Right kidney (tissue), 9 donors: Measurements from ENCODE around the gene KRT17.

Source experiments
- DNase-seq: peaks from one replicate; pipeline ENCODE4 v3.0.0-alpha.2; 2016
- long read RNA-seq, 8 donors: transcript quantifications; one replicate each; lab custom pipeline, GENCODE V29; 2026

Gene KRT17
- long read RNA-seq, donor 1, partial matches to known transcripts = 0 of 1 reads
- long read RNA-seq, donor 1, other reads (novel, unspliced or antisense) = 0 of 1 reads
- long read RNA-seq, donor 2, partial matches to known transcripts = 0 of 1 reads
- long read RNA-seq, donor 2, other reads (novel, unspliced or antisense) = 0 of 1 reads
- long read RNA-seq, donor 3 = 0 reads
- long read RNA-seq, donor 4, partial matches to known transcripts = 0 of 2 reads
- long read RNA-seq, donor 4, other reads (novel, unspliced or antisense) = 0 of 2 reads
- long read RNA-seq, donor 5 = 0 reads
- long read RNA-seq, donor 6 = 0 reads
- long read RNA-seq, donor 7 = 0 reads
- long read RNA-seq, donor 8 = 0 reads

DNA sequence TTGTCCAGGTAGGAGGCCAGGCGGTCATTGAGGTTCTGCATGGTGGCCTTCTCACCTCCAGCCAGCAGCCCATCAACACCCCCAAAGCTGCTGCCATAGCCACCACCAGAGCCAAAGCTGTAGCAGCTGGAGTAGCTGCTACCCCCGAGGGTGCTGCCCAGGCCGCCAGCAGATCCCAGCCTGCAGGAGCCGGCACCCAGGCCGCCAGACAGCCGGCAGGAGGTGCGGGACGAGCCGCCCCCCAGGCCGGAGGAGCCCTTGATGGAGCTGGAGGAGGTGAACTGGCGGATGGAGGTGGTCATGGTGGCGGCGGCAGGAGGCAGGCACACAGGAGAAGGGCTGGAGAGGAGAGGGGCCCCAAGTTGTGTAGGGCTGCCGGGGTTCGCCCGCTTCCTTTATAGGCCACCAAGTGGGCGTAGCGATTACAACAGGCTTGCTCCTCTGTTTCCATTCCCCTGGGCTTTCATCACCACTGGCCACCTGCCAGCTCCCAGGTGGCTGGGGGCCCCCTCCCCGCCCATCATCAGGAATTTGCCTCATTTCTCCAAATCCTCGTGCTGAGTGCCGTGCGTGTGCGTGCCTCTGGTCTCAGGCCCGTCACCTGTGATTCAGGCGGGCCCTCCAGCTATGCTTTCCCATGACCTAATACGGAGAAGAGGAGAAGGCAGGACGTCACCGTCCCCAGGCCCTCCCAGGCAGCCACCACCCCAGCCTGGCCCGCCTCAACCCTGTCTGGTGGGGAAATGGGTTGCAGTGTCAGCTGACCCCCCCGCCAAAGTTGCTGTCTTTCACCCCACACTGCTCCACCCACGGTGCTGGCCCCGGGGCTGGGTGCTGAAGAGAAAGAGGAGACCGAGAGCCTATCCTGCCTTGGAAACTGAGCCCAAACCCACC is at the start of gene KRT17:
KRT17 (minus strand) TSS at position 368 of the 894 bp plus-strand sequence; CDS start at position 302, 66 bp downstream.
- no peak for DNase-seq

DNA sequence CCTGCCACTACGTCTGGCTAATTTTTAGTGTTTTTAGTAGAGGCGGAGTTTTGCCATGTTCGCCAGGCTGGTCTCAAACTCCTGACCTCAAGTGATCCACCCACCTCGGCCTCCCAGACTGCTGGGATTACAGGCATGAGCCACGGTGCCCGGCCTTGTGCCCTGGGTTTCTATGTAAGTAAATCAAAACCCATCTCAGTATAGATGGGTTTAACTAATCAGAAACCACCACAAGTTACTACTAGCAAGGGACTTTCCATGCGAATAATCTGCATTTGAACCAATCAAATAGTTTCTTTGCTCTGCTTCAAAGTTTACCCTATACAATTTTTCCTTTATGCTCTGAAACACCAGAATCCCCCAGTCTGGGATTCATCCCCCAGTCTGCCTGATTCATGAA is 47.8 kb upstream of the KRT17 start:
- DNase-seq = no peak

DNA sequence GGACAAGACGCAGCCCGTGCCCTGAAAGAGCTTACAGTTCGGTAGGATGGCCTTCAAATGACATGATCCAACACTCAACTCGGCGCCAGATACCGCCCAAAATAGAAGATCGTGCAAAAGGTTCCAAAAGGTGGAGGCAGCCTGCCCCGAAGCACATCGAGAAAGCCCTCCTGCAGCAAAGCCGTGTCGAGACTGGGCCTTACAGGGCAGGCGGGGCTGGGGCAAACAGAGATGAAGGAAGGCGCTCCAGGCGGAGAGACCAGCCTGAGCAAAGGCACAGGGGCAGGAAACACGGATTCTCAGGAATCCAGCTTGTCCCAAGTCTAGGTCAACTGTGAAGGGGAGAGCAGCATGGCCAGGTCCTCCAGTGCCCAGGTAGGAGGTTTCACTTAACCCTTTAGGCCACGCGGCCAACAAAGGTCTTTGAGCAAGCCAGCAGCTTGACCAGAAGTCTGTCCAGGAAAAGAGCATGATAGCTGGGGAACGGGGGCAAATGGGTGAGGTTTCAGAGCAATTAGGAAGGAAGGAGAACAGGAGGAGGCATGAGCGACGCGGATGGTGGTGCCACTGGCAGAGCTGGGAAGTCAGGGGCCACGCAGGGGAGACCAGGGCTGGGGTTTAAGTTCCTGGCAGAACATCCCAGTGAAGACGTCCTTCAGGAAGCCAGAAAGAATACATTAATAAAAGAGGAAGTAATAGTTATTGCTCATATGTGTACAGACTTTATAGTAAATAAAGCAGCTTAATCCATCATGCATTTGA is 43.1 kb upstream of the KRT17 start:
- no peak for DNase-seq

DNA sequence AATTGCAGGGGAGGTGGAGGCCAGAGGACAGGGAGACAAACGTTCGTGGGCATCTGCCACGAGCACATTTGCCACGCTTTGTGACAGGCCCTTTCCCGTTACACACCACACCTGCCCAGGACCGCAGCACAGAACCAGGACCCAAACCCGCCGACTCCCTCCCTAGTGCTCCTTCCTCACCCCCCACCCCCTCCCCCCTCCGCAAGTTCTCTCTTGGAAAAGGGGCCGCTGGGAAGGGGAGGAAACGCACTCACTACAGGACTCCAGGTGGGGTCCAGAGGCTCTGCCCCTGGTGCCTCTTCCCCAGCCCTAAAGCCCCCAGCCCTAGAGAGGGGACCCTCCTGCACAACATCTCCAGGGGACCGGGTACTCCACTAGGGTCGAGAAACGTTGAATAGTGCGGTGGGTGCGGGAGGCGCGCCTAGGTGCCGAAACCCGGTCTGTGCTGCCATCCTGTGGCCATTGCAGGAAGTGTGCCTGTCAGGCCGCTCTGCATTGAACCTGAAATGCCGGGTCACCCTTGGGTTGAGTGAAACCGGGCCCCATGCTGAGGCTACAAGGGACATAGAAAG is 42.4 kb upstream of the KRT17 start:
- peak; percentile 74 for DNase-seq

DNA sequence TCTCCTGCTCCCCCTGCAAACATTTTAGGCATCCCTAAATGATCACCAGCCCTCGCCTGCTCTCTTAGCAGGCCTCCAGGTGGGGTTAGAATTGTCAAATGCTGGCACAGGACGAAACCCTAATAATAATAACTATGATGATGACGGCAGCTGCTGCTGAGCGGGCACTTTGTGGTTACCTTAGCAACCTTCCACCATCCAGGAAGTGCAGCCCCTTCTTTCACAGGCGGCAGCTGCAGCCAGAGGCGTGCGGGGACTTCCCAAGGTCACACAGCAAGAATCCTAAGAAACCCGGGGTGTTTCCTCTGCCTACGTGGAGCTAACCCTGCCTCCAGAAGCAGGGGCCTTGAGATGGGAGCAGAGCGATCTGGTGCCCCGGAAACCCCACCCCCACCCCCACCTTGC is 41.9 kb upstream of the KRT17 start:
- no peak for DNase-seq

DNA sequence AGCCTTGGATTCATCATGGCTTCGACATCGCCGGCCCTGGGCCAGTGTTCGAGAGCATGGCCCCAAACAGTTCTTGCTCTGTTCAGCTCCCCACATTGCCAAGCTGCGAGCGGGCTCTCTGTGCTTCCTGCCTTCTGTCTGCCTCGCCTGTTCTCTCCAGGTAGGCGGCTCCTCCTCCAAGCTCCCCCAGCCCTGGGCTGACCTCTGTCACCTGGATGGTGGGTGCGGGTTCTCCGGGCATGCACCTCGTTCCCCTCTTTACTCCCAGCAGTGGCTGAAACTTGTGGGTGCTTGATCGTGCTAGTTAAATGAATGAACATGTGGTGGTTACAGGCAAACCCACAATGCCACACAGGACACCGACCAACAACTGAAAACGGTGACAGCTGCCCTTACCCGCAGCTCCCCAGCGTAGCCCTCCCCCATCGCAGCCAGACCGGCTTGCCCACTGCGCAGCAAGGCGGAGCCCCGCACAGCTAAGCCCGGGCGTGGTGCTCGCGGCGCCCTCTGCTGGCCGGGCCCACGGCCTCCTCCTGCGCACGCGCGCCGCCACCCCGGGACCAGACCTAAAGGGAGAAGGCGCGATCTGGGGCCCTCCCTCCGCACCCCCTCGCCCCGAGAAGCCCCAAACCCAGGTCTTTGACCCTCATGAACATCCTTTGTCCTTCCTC is 41.3 kb upstream of the KRT17 start:
- DNase-seq = peak; percentile 87

DNA sequence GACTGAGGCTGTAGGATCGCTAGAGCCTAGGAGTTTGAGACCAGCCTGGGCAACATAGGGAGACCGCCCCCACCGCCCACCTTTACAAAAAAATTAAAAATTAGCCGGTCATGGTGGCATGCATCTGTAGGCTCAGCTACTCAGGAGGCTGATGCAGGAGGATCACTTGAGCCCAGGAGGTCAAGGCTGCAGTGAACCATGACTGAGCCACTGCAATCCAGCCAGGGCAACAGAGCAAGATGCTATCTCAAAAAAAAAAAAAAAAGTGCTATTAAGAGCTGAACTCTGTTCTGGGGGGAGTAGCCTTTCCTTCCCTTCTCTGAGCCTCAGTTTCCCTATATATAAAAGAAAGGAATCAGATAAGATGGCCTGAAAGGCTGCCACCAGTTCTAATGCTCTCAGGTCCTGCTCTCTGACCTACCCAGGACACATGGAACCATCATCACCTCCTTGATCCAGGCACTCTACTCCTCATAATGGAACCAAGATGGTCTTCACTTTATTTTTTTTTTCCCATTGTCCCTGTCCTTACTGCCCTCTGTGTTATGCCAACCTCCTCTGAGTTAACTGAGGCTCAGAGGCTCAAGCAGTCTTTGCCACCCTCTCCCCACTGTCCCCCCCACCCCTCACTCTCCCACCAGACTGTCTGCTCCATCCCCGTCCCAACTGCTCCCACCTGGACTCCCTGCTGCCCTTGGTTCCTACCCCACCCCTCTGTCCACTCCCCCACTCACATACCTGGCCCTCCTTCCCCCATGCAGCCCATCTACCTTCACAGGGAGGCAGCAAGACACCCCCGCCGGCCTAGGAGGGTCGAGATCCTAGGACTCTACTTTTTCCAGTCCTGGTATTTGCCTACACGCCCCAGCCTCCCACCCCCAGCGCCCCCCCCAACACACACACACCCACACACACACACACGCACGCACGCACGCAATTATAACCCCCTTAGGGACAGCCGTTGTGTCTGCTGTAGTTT is 40.5 kb upstream of the KRT17 start:
- DNase-seq = no peak

DNA sequence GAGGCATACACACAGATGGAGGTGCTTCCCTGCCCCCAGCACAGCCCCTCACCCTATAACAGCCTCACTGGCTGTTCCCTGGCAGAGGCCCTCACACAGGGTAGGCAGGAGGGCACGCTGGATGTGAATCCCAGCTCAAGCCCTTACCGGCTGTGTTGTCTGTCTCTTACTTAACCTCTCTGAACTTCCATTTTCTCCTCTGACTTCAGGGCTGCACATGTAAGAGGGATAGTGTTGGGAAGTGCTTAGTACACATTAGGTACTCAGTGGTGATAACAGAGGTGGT is 39.7 kb upstream of the KRT17 start:
- DNase-seq = no peak

DNA sequence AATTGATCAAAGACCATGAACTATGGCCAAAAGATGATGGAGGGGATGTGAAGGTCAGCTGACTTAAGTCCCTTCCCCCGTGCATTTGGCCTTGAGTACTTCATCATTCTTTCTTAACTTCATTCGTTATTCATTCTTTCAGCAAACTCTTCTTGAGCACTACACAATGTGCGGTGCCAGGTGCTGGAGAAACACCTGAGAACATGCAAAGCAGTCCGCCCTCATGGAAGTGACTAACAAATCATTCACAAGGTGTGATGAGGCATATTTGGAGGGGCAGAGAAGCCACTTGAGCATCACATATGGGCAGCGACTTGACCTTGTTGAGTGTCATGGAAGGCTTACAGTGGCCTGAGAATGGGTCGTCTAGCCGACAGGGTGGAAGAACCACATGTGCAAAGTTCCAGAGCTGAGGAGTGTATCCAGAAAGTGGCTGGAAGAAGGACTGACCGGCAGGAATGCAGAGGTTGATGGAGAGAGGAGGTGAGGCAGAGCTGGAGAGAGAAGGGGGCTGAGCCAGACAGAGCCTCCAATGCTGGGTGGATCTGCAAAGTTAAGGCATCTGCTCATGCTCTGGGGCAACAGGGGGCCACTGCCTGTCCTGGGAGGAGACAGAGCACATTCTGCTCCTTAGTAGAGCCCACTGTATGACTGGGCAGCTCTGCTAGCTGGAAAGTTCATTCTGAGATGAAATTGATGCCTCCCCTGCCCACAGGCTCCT is 39.2 kb upstream of the KRT17 start:
- peak; percentile 10 for DNase-seq

DNA sequence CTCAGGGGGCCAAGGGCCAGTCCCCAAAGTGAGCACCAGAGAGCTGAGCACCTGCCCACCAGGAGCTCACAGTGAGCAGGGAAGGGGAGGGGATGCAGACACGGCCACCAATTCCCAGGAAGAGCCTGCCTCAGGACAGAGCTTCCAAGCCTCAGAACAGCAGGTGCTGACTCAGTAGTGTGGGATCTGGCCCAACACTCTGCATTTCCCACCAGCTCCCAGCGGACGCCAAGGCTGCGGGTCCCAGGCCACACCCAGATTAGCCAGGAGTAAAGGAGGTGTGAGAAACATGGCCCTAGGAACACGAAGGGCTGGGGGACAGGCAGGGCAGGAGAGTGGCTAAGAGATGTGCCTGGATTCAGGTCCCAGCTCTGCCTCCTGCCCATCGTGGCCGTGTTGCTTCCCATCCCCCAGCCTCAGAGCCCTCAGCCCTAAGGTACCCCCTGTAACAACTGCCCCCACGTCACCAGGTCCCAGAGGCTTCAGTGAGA is 35.9 kb upstream of the KRT17 start:
- DNase-seq = no peak

DNA sequence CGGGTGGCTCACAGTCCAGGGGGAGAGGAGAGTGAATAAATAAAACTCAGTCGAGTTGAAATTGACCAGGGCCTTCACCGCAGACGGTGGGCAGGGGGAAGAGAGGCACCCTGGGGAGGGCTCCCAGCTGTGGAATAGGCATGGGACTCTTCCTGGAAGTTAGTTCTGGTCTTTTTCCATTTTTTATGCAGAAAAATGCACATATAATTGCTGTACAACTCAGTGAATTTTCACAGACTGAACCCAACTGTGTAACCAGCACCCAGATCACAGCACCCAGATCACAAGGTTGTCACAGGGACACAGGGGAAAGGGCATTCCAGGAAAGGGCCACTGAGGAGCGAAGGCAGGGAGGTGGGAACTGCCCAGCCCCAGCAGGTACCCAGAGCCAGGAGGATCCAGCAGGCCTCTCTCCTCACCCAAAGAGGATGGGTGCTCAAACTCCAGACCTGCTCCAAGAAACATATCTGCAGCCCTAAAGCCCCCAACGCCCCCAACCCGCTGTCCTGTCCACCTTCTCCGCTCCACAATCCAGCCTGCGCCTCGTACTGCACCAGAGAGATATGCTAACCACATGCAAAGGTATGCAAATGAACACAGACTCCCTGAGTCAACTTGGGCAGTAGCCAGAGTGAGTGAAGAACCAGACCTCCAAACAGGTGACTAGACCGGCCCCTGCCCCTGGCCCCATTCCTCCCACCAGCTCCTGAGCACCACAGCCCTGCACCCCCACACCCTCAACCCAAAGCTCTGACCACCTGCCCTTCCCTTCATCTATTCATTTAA is 35.2 kb upstream of the KRT17 start:
- DNase-seq = no peak

DNA sequence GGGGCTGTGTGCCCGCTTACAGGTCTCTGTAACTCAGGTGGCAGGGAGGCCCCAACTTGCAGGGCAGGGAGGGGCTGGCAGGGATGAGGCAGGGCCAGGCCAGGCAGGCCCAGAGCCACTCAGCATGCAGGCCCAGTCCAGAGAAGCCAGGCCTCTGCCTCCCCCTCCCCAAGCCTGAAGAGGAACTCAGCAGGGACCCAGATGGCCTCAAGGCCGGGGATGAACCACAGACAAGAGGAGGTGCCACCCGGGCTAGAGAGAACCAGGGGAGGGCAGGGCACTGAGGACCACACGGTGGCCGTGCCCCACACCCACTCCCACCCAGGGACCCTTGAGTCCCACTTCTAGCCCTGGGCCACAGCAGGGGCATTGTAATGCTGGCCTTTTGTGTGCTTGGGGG is 34.5 kb upstream of the KRT17 start:
- peak; percentile 16 for DNase-seq

DNA sequence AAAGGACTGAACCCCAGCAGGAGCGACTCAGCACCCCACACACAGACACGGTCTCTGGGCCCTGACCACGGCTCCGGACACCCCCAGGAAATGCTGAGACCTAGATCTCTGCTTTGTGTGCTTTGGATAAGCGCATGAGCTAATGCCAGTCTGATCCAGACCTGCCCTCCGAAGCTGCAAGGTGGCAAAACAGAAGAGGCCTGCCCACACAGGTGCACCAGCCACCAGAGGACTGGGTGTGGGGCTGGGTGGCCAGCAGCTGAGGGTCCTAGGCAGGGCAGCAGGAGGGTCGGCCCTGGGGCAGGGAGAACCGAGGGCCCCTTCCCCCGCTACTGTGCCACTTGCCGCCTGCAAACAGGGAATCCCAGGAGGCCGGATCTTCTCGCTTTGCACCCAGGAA is 33.6 kb upstream of the KRT17 start:
- peak; percentile 17 for DNase-seq

DNA sequence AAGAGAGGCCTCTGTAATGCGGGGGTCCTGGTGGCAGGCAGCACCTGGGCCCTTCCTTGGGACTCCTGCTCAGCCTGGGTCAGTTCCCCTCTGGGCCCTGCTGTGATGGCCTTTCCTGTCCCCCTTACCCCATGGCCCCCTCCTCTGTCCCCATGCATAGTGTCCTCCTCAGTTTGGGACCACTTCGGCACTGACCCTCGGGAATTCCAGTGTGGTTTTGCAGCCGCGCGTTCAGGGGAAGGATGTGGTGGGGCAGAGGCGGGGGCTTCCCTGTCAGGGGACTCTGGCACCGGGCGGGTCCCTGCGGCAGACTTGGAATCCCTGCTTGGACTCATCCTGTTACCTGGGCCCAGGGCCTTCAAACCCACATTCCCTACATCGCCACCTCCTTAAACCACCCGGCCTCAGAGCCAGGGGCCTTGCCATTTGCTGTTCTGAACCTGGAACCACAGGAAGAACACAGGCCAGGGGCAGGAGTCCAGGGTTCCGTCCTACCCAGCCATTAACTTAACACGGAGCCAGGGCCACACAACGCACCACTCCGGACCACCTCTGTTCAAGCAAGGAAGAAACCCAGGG is 32.9 kb upstream of the KRT17 start:
- DNase-seq = no peak

DNA sequence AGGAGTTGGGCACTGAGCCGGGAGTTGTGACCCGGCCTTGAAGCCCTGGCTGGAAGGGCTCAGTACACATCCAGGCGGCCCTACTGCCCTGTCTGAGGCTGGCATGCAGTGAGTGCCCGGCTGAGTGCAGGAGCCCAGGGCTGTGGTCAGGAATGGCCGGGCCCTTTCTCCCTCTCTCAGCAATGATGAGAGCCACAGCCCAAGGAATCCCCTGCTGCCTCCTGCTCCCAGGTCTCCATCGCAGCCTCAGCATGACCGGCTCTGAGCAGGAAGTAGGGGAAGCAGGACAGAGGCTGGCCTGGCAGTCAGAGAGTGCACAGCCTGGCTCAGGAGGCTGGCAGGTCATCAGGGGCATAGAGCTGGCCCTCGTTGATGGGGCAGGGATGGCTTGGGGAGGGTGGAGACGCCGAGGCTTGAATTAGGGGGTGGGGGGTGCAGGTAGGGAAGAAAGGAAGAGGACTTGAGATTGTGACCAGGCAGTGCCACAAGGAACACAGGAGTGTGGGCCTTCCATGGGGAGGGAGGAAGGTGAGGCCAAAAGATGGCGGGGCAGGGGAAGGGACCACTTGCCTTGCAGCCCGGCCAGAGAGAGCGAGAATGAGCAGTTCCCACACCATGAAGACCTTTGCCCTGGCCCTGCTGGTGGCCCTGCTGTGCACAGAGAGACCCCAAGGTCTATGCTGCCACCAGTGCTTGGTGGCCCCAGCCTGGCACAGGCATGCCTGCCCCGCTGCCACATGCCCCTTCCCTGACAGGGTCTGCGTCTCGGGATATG is 32.1 kb upstream of the KRT17 start:
- DNase-seq = peak; percentile 2

DNA sequence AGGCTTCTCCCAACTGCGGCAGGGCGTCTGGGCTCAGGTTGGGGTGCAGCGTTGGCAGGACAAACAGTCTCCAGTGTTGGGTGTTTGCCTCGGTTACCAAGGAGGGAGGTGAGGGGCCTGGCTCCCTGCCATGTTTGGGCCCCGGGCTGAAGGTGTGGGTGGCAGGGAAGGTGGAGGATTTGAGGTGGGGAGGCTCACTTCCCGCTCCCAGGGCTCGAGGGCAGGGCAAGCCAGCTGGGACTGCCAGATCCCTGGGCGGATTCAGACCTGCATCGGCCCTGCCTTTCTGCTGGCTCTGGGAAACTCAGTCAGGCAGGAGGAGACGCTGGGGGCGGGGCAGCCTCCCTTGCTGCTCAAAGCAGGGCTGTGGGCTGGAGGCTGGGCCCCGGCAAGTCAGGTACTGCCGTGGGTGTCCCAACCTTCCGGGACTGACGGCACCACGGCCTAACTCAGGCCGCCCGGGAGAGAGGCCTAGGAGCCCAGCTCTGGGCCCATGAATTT is 31.3 kb upstream of the KRT17 start:
- peak; percentile 73 for DNase-seq
